ENCODE measurements around the gene ADGRV1.
A peak's percentile ranks its signal among the peaks of the same experiment; 100 is the strongest.

ADGRV1 gene

DNA sequence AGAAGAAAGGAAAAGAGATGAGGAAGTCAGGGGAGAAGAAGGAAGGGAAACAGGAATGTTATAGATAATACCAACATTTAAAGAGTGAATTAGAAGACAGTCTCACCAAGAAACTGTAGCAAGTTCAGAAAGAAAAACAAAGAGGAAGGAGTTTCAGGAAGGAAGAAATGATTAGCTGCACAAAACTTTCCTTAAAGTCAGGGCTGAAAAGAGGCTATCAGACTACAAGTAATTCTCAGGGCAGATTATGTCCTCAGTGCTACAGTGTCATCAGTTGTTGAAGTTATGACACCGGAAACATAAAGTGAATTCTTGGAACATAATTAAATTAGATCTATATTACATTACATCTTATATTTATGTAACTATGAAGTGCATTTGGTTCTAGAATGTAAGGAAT, 597.6 kb downstream of the ADGRV1 start:
- no peak overlapping the region for H3K27ac ChIP-seq (ENCODE audit: low read depth, low read length)

DNA sequence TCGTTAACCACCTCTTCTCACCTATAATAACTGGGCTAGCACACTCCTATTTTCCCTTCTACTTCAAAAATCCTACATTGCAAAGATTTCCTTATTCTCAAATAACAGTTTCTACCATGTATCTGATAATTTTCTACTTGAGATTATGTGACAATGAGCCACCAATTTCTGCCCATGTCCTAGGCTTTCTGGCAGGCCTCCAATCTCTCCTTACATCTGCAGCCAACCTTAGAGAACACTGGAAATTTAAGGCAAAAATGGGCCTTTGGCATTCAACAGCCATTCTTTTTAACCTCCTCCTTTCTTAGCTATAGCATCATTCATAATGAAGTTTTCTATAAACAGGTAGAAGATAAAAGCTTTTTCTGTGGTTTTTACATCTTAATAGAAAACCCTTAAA, 599.4 kb downstream of the ADGRV1 start:
- H3K36me3 ChIP-seq (ENCODE audit: control insufficient read depth in 5 of 5, insufficient read depth in 5 of 5, low read length in 5 of 5) = no peaks in the 10 kb centered on the region

More for the DNA sequence above, 597.6 kb downstream of the ADGRV1 start:
- Histone ChIP-seq H3K36me3 (ENCODE audit: control insufficient read depth in 5 of 5, insufficient read depth in 5 of 5, low read length in 5 of 5) (no peaks in the 10 kb centered on the region), H3K4me3 (ENCODE audit: low read depth in 1 of 5, low read length in 5 of 5) (no peak overlapping the region), H3K4me1 (ENCODE audit: control insufficient read depth in 5 of 5, insufficient read depth in 5 of 5, low read length in 5 of 5) (peaks cover 0 to 11% (median 8%) of the 10 kb centered on the region in 5 donors), H3K9ac (ENCODE audit: low read length in 5 of 5) (no peak overlapping the region), H3K27me3 (ENCODE audit: control insufficient read depth in 5 of 5, insufficient read depth in 4 of 5, low read length in 5 of 5) (no peaks in the 10 kb centered on the region), H3K9me3 (ENCODE audit: control insufficient read depth in 5 of 5, low read length in 5 of 5) (no peaks in the 10 kb centered on the region)

GRCh38 chr5:91159647-91160046, 601.0 kb downstream of the ADGRV1 start:
- Histone ChIP-seq H3K9ac (ENCODE audit: low read length in 5 of 5) (no peak overlapping the region), H3K4me1 (ENCODE audit: control insufficient read depth in 5 of 5, insufficient read depth in 5 of 5, low read length in 5 of 5) (peaks cover 2 to 23% (median 9%) of the 10 kb centered on the region in 5 donors), H3K36me3 (ENCODE audit: control insufficient read depth in 5 of 5, insufficient read depth in 5 of 5, low read length in 5 of 5) (no peaks in the 10 kb centered on the region), H3K27ac (ENCODE audit: low read depth, low read length) (no peak overlapping the region), H3K9me3 (ENCODE audit: control insufficient read depth in 5 of 5, low read length in 5 of 5) (no peaks in the 10 kb centered on the region), H3K27me3 (ENCODE audit: control insufficient read depth in 5 of 5, insufficient read depth in 4 of 5, low read length in 5 of 5) (no peaks in the 10 kb centered on the region), H3K4me3 (ENCODE audit: low read depth in 1 of 5, low read length in 5 of 5) (no peak overlapping the region)

More for the DNA sequence above, 599.4 kb downstream of the ADGRV1 start:
- Histone ChIP-seq H3K4me1 (ENCODE audit: control insufficient read depth in 5 of 5, insufficient read depth in 5 of 5, low read length in 5 of 5) (peaks cover 2 to 16% (median 7%) of the 10 kb centered on the region in 5 donors), H3K9ac (ENCODE audit: low read length in 5 of 5) (no peak overlapping the region), H3K9me3 (ENCODE audit: control insufficient read depth in 5 of 5, low read length in 5 of 5) (no peaks in the 10 kb centered on the region), H3K27me3 (ENCODE audit: control insufficient read depth in 5 of 5, insufficient read depth in 4 of 5, low read length in 5 of 5) (no peaks in the 10 kb centered on the region), H3K27ac (ENCODE audit: low read depth, low read length) (no peak overlapping the region), H3K4me3 (ENCODE audit: low read depth in 1 of 5, low read length in 5 of 5) (no peak overlapping the region)

GRCh38 chr5:91160714-91161285, 602.2 kb downstream of the ADGRV1 start:
- no peaks in the 10 kb centered on the region for H3K9me3 ChIP-seq (ENCODE audit: control insufficient read depth in 5 of 5, low read length in 5 of 5)
- H3K4me1 ChIP-seq (ENCODE audit: control insufficient read depth in 5 of 5, insufficient read depth in 5 of 5, low read length in 5 of 5) = peaks cover 2 to 23% (median 9%) of the 10 kb centered on the region in 5 donors
- H3K27ac ChIP-seq (ENCODE audit: low read depth, low read length) = no peak overlapping the region
- H3K4me3 ChIP-seq (ENCODE audit: low read depth in 1 of 5, low read length in 5 of 5) = no peak overlapping the region
- no peaks in the 10 kb centered on the region for H3K27me3 ChIP-seq (ENCODE audit: control insufficient read depth in 5 of 5, insufficient read depth in 4 of 5, low read length in 5 of 5)
- no peak overlapping the region for H3K9ac ChIP-seq (ENCODE audit: low read length in 5 of 5)
- no peaks in the 10 kb centered on the region for H3K36me3 ChIP-seq (ENCODE audit: control insufficient read depth in 5 of 5, insufficient read depth in 5 of 5, low read length in 5 of 5)

GRCh38 chr5:91162534-91163381, 604.2 kb downstream of the ADGRV1 start:
- H3K36me3 ChIP-seq (ENCODE audit: control insufficient read depth in 5 of 5, insufficient read depth in 5 of 5, low read length in 5 of 5) = no peaks in the 10 kb centered on the region
- H3K4me1 ChIP-seq (ENCODE audit: control insufficient read depth in 5 of 5, insufficient read depth in 5 of 5, low read length in 5 of 5) = peaks cover 2 to 19% (median 9%) of the 10 kb centered on the region in 5 donors
- H3K9ac ChIP-seq (ENCODE audit: low read length in 5 of 5) = no peak overlapping the region
- peak overlapping the region; percentile 20 for H3K27ac ChIP-seq (ENCODE audit: low read depth, low read length)
- no peaks in the 10 kb centered on the region for H3K27me3 ChIP-seq (ENCODE audit: control insufficient read depth in 5 of 5, insufficient read depth in 4 of 5, low read length in 5 of 5)
- no peaks in the 10 kb centered on the region for H3K9me3 ChIP-seq (ENCODE audit: control insufficient read depth in 5 of 5, low read length in 5 of 5)
- H3K4me3 ChIP-seq (ENCODE audit: low read depth in 1 of 5, low read length in 5 of 5) = no peak overlapping the region

DNA sequence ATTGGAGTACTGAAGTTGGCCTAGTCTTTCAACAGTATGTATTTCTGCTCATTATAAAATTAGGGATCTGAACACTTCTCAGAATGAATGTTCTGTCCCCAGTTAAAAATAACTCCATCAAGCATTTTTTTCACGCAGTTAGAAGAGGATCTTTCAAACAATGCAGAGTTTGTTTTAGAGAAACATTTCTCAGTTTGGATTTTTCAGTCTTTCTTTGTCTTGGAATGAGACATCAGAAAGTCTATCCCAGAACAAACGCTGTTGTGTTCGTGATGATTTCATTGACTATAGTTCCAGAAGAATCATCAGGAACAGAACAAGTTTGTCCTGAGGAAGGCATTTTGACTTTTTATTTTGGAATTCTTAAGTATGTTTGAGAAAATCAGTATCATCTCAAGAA, 605.8 kb downstream of the ADGRV1 start:
- Histone ChIP-seq H3K4me1 (ENCODE audit: control insufficient read depth in 5 of 5, insufficient read depth in 5 of 5, low read length in 5 of 5) (peaks cover 2 to 19% (median 9%) of the 10 kb centered on the region in 5 donors), H3K9ac (ENCODE audit: low read length in 5 of 5) (no peak overlapping the region), H3K36me3 (ENCODE audit: control insufficient read depth in 5 of 5, insufficient read depth in 5 of 5, low read length in 5 of 5) (no peaks in the 10 kb centered on the region), H3K4me3 (ENCODE audit: low read depth in 1 of 5, low read length in 5 of 5) (no peak overlapping the region), H3K9me3 (ENCODE audit: control insufficient read depth in 5 of 5, low read length in 5 of 5) (no peaks in the 10 kb centered on the region), H3K27ac (ENCODE audit: low read depth, low read length) (no peak overlapping the region), H3K27me3 (ENCODE audit: control insufficient read depth in 5 of 5, insufficient read depth in 4 of 5, low read length in 5 of 5) (no peaks in the 10 kb centered on the region)

DNA sequence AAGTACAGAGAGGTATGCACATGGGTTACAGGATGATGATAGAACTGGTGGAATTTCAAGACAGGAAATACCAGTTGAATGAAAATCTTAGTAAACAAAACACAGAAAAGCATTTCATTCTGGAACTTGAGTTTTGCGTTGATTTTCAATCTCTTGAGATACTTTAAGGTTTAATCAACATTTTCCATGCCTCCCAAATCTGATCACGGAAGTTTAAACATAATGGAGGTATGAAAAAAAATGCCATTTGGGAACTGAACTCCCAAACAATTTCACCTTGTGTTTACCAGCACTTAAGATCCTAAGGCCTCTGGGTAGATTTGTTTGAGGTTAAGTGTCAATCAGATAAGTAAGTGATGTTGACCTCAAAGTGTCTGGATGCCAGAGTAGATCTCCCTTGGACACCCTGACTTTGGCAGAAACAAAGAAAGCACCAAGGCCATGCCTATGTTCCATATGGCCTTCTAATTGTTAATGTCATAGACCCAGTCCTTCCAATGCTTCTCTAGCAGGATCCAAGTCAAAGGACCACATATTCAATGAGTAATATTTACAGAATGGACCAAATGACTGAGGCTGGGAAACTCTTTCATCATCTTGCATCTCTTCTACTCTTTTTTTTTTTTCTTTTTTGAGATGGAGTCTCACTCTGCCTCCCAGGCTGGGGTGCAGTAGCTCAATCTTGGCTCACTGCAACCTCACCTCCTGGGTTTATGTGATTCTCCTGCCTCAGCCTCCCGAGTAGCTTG, 607.6 kb downstream of the ADGRV1 start:
- H3K9me3 ChIP-seq (ENCODE audit: control insufficient read depth in 5 of 5, low read length in 5 of 5) = no peaks in the 10 kb centered on the region
- H3K4me3 ChIP-seq (ENCODE audit: low read depth in 1 of 5, low read length in 5 of 5) = no peak overlapping the region
- H3K4me1 ChIP-seq (ENCODE audit: control insufficient read depth in 5 of 5, insufficient read depth in 5 of 5, low read length in 5 of 5) = peaks cover 2 to 19% (median 9%) of the 10 kb centered on the region in 5 donors
- H3K27ac ChIP-seq (ENCODE audit: low read depth, low read length) = no peak overlapping the region
- H3K9ac ChIP-seq (ENCODE audit: low read length in 5 of 5) = no peak overlapping the region
- H3K36me3 ChIP-seq (ENCODE audit: control insufficient read depth in 5 of 5, insufficient read depth in 5 of 5, low read length in 5 of 5) = no peaks in the 10 kb centered on the region
- no peaks in the 10 kb centered on the region for H3K27me3 ChIP-seq (ENCODE audit: control insufficient read depth in 5 of 5, insufficient read depth in 4 of 5, low read length in 5 of 5)

GRCh38 chr5:91168859-91169258, 610.3 kb downstream of the ADGRV1 start:
- Histone ChIP-seq H3K4me3 (ENCODE audit: low read depth in 1 of 5, low read length in 5 of 5) (no peak overlapping the region), H3K36me3 (ENCODE audit: control insufficient read depth in 5 of 5, insufficient read depth in 5 of 5, low read length in 5 of 5) (no peaks in the 10 kb centered on the region), H3K4me1 (ENCODE audit: control insufficient read depth in 5 of 5, insufficient read depth in 5 of 5, low read length in 5 of 5) (peaks cover 0 to 4% (median 0%) of the 10 kb centered on the region in 5 donors), H3K27ac (ENCODE audit: low read depth, low read length) (no peak overlapping the region), H3K9me3 (ENCODE audit: control insufficient read depth in 5 of 5, low read length in 5 of 5) (no peaks in the 10 kb centered on the region), H3K27me3 (ENCODE audit: control insufficient read depth in 5 of 5, insufficient read depth in 4 of 5, low read length in 5 of 5) (no peaks in the 10 kb centered on the region), H3K9ac (ENCODE audit: low read length in 5 of 5) (no peak overlapping the region)

GRCh38 chr5:91170266-91170665, 611.7 kb downstream of the ADGRV1 start:
- Histone ChIP-seq H3K9me3 (ENCODE audit: control insufficient read depth in 5 of 5, low read length in 5 of 5) (no peaks in the 10 kb centered on the region), H3K9ac (ENCODE audit: low read length in 5 of 5) (no peak overlapping the region), H3K4me3 (ENCODE audit: low read depth in 1 of 5, low read length in 5 of 5) (no peak overlapping the region), H3K27me3 (ENCODE audit: control insufficient read depth in 5 of 5, insufficient read depth in 4 of 5, low read length in 5 of 5) (no peaks in the 10 kb centered on the region), H3K27ac (ENCODE audit: low read depth, low read length) (no peak overlapping the region), H3K4me1 (ENCODE audit: control insufficient read depth in 5 of 5, insufficient read depth in 5 of 5, low read length in 5 of 5) (no peaks in the 10 kb centered on the region), H3K36me3 (ENCODE audit: control insufficient read depth in 5 of 5, insufficient read depth in 5 of 5, low read length in 5 of 5) (no peaks in the 10 kb centered on the region)

DNA sequence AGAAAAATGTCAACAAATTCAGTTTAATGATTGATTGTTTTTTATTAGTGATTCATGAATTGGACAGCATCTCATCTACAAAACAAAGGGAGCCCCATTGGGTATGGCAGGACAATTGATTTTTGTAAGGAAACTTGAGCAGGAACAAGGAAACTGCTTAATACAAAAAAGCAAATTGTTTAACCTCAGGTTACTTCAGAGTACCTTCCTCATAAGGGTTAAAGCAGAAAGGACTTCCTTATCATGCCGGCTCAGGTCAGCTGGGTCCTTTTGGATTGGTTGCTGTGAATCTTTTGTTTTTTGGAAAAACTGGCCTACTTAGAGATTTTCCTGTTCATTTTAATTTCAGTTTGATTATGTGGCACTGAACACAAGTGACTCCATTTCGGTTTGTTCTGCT, 612.7 kb downstream of the ADGRV1 start:
- H3K4me1 ChIP-seq (ENCODE audit: control insufficient read depth in 5 of 5, insufficient read depth in 5 of 5, low read length in 5 of 5) = no peaks in the 10 kb centered on the region
- H3K9ac ChIP-seq (ENCODE audit: low read length in 5 of 5) = no peak overlapping the region
- H3K27ac ChIP-seq (ENCODE audit: low read depth, low read length) = no peak overlapping the region
- no peaks in the 10 kb centered on the region for H3K36me3 ChIP-seq (ENCODE audit: control insufficient read depth in 5 of 5, insufficient read depth in 5 of 5, low read length in 5 of 5)
- no peaks in the 10 kb centered on the region for H3K27me3 ChIP-seq (ENCODE audit: control insufficient read depth in 5 of 5, insufficient read depth in 4 of 5, low read length in 5 of 5)
- H3K4me3 ChIP-seq (ENCODE audit: low read depth in 1 of 5, low read length in 5 of 5) = no peak overlapping the region
- H3K9me3 ChIP-seq (ENCODE audit: control insufficient read depth in 5 of 5, low read length in 5 of 5) = no peaks in the 10 kb centered on the region
